ENCODE results near the gene ZNF317. TPM values are rescaled to one million over a fixed set of nuclear protein-coding genes. Genes with fewer than 3 reads are reported as not detected.

ZNF317 gene
- total and polyA plus RNA-seq, 12 donors: 18.3 to 69.7 (median 28.1) TPM

GRCh38 chr19:9115307-9115813 is 24.8 kb upstream of the ZNF317 start, which contains the start of gene OR7G1:
Gene OR7G1, minus strand, starts transcription at chr19:9115763. Its CDS starts 0 bp downstream, at chr19:9115763.
- Histone ChIP-seq H3K27ac (no peak within 1 kb of the TSS), H3K4me1 (replicated peaks in 1 of 2) (no peaks in the 10 kb centered on the region), H3K36me3 (replicated peaks in 1 of 2) (no peaks in the 10 kb centered on the region), H3K27me3 (no peaks in the 10 kb centered on the region), H3K9me3 (replicated peaks in 1 of 3) (no peaks in the 10 kb centered on the region), H3K4me3 (no peak within 1 kb of the TSS)
- intact Hi-C loops (cut with DNase I): no loop called here
- DNase-seq: no peak
- 82 to 93% (median 88%) methylated on average over 2 of the region's 2 CpGs; no CpG with 5 or more reads in 1 of the 4 donors for WGBS, 4 donors
- TF ChIP-seq POLR2A (IDR thresholded peaks at IDR 0.05): no peak
- TF ChIP-seq CTCF (IDR thresholded peaks at IDR 0.05): no peak

- H3K36me3 ChIP-seq (replicated peaks in 1 of 2): no peaks in the 10 kb centered on the region
- no peak for TF ChIP-seq CTCF (IDR thresholded peaks at IDR 0.05)
- no peak for TF ChIP-seq POLR2A (IDR thresholded peaks at IDR 0.05)
- intact Hi-C loops (cut with DNase I): no loop called here
- H3K27ac ChIP-seq: no peak overlapping the region
- WGBS, 4 donors: 47 to 64% (median 54%) methylated on average over 5 of the region's 5 CpGs
- no peak overlapping the region for H3K4me3 ChIP-seq
- no peaks in the 10 kb centered on the region for H3K4me1 ChIP-seq (replicated peaks in 1 of 2)
- H3K9me3 ChIP-seq (replicated peaks in 1 of 3): no peaks in the 10 kb centered on the region
- no peaks in the 10 kb centered on the region for H3K27me3 ChIP-seq
- DNase-seq: no peak
These were observed 23.6 kb upstream of the ZNF317 start for GRCh38 chr19:9116547-9116946.

- 50 to 77% (median 70%) methylated on average over 1 of the region's 1 CpG for WGBS, 4 donors
- H3K36me3 ChIP-seq (replicated peaks in 1 of 2): no peaks in the 10 kb centered on the region
- no peaks in the 10 kb centered on the region for H3K9me3 ChIP-seq (replicated peaks in 1 of 3)
- no peak within 1 kb of the TSS for H3K4me3 ChIP-seq
- intact Hi-C loops (cut with DNase I): no loop called here
- peaks cover 10% of the 10 kb centered on the region for H3K27me3 ChIP-seq
- no peaks in the 10 kb centered on the region for H3K4me1 ChIP-seq (replicated peaks in 1 of 2)
- H3K27ac ChIP-seq: no peak within 1 kb of the TSS
- DNase-seq: no peak
- TF ChIP-seq POLR2A (IDR thresholded peaks at IDR 0.05) (no peak), CTCF (IDR thresholded peaks at IDR 0.05) (no peak)
These were observed 13.2 kb upstream of the ZNF317 start, which contains the start of gene OR7G3 for GRCh38 chr19:9126900-9127405. Gene OR7G3, minus strand, starts transcription at chr19:9126950. Its CDS starts 0 bp downstream, at chr19:9126950.

- no peak overlapping the region for H3K4me3 ChIP-seq
- no peaks in the 10 kb centered on the region for H3K36me3 ChIP-seq (replicated peaks in 1 of 2)
- DNase-seq: no peak
- no peaks in the 10 kb centered on the region for H3K9me3 ChIP-seq (replicated peaks in 1 of 3)
- no peak overlapping the region for H3K27ac ChIP-seq
- intact Hi-C loops (cut with DNase I): no loop called here
- H3K27me3 ChIP-seq: peaks cover 10% of the 10 kb centered on the region
- TF ChIP-seq CTCF (IDR thresholded peaks at IDR 0.05): no peak
- TF ChIP-seq POLR2A (IDR thresholded peaks at IDR 0.05): no peak
- no peaks in the 10 kb centered on the region for H3K4me1 ChIP-seq (replicated peaks in 1 of 2)
- 61 to 77% (median 65%) methylated on average over 3 of the region's 3 CpGs for WGBS, 4 donors
These were observed 12.0 kb upstream of the ZNF317 start for GRCh38 chr19:9128171-9128570.

All from adrenal gland (tissue), 12 donors.